Panc1 (cell line): Measurements from ENCODE around the gene TADA3.

Experiments
- CTCF ChIP-seq: fragments of 450-650 bp; IDR thresholded peaks from 2 replicates; pipeline ENCODE4 v1.5.1; 2017; ENCODE audit warnings: mild to moderate bottlenecking
- REST ChIP-seq, 2 experiments: IDR thresholded peaks; 2 replicates each; pipeline ENCODE4 v1.6.1; 2011 to 2012; ENCODE audit warnings: low read depth in 2 of 2, control low read depth in 1 of 2, low read length in 1 of 2, mild to moderate bottlenecking in 1 of 2, moderate library complexity in 1 of 2; ENCODE audit not compliant: insufficient read depth in 1 of 2
- SIN3A ChIP-seq: IDR thresholded peaks from 2 replicates; pipeline ENCODE4 v1.6.1; 2012; ENCODE audit warnings: low read depth, mild to moderate bottlenecking, low read length, moderate library complexity, borderline replicate concordance; ENCODE audit not compliant: insufficient read depth

GRCh38 chr3:9739181-9739580, 53.1 kb downstream of the TADA3 start:
- TF ChIP-seq CTCF (no peak), REST (IDR thresholded peaks at IDR 0.05; ENCODE audit: insufficient read depth in 1 of 2, low read depth in 2 of 2, low read length in 1 of 2) (no peak), SIN3A (no peak)
